ENCODE results near the gene KCNIP3. TPM values are rescaled to one million over a fixed set of nuclear protein-coding genes. Genes with fewer than 3 reads are reported as not detected.

KCNIP3 gene
- total and polyA plus RNA-seq, 8 donors = 3.5 to 7.5 (median 3.6) TPM

DNA sequence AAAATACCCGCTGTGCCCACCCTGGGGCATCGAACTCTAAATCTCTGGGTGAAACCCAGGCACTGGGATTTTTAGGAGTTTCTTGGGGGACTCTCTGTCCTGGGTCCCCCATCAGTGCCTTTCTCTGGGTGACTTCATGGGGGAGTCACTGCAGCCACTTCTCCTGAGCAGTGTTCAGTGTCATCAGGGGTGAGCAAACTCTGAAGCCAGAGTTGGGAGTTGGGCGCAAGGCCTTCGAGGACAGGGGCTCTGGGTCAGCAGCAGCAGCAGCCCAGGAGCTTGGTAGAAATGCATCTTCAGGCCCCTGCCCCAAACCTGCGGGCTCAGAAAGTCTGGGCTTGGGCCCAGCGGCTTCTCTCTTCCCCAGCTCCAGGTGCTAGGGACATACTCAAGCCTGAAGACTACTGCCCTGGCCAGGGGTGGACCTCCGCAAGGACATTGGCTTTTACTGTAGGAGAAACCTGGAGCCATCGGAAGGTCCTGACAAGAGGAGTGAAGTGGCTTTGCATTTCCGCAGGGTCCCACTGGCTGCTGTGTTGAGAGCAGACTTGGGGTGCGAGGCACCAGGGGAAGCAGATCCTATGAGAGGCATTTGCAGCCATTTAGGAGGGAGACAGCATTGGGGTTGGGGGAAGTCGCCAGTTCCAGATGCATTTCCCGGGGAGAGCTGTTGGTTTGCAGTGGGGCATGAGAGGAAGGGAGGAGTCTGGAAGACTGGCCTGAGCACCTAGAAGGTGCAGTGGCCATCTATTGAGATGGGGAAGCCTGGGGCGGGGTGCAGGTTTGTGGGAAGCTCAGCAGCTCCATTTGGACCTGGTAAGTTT is 53.8 kb downstream of the KCNIP3 start:
- H3K4me3 ChIP-seq = no peak overlapping the region
- DNase-seq (peak in 1 of 6 donors; percentile 8), FAIRE-seq (no peak), ATAC-seq (no peak)
- no peaks in the 10 kb centered on the region for H3K4me1 ChIP-seq
- H3K36me3 ChIP-seq = no peaks in the 10 kb centered on the region
- TF ChIP-seq, protein P1, sequence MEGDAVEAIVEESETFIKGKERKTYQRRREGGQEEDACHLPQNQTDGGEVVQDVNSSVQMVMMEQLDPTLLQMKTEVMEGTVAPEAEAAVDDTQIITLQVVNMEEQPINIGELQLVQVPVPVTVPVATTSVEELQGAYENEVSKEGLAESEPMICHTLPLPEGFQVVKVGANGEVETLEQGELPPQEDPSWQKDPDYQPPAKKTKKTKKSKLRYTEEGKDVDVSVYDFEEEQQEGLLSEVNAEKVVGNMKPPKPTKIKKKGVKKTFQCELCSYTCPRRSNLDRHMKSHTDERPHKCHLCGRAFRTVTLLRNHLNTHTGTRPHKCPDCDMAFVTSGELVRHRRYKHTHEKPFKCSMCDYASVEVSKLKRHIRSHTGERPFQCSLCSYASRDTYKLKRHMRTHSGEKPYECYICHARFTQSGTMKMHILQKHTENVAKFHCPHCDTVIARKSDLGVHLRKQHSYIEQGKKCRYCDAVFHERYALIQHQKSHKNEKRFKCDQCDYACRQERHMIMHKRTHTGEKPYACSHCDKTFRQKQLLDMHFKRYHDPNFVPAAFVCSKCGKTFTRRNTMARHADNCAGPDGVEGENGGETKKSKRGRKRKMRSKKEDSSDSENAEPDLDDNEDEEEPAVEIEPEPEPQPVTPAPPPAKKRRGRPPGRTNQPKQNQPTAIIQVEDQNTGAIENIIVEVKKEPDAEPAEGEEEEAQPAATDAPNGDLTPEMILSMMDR (IDR thresholded peaks at IDR 0.05) = no peak
- H3K27me3 ChIP-seq = no peaks in the 10 kb centered on the region
- H3K27ac ChIP-seq = no peak overlapping the region
- 83 to 88% methylated on average over 13 of the region's 13 CpGs for WGBS, 2 donors
- intact Hi-C loops (cut with DNase I) = no loop called here
- no peaks in the 10 kb centered on the region for H3K9me3 ChIP-seq

DNA sequence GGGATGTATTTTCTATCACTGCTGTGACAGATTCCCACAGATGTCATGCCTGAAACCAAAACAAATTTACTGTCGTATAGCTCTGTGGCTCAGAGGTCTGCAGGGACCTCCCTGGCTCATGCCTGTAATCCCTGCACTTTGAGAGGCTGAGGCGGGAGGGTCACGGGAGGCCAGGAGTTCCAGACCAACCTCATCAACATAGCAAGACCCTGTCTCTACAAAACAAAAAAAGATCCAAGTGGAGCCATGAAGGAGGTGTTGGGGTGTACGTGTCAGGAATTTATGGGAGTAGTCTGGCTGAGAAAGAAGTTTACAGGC is 54.4 kb downstream of the KCNIP3 start:
- H3K36me3 ChIP-seq = no peaks in the 10 kb centered on the region
- FAIRE-seq = no peak
- 87 to 94% methylated on average over 4 of the region's 4 CpGs for WGBS, 2 donors
- H3K9me3 ChIP-seq = no peaks in the 10 kb centered on the region
- ATAC-seq = no peak
- H3K27me3 ChIP-seq = no peaks in the 10 kb centered on the region
- peak in 1 of 6 donors; percentile 4 for DNase-seq
- H3K27ac ChIP-seq = no peak overlapping the region
- intact Hi-C loops (cut with DNase I) = no loop called here
- no peaks in the 10 kb centered on the region for H3K4me1 ChIP-seq
- TF ChIP-seq, protein P1 (IDR thresholded peaks at IDR 0.05) = no peak
- no peak overlapping the region for H3K4me3 ChIP-seq

DNA sequence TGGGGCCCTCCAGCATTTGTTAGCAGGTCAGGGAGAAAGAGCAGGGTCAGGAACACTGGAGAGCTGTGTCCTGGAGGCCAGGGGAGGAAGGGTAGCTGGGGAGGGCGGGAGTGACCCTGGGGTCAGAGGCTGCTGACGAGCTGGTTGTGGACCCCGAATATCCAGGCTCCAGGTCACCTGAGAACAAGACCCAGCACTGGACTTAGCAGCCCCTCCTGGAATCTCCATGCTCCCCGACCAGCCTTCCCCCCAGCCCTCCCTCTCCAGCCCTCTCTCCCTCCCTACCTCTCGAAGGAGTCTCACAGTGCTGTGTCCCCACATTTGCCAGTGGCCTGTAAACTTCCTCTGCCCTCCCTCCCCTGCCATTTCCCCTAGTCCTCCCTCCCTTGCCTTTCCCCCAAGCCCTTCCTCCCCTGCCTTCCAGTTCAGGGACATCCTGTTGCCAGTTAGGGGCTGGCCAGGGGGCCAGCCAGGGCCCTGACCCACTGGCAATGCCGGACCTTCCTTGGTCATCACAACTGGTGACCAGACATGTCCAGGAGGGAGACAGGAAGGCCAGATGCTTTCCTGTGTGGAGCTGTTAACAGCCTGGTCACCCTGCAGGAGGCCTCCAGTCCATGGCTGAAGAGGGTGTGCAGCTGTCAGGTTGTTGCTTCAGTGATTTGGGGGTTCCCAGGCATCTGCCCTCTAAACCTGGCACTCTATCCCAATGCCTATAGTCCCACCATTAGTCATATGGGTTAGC is 55.3 kb downstream of the KCNIP3 start:
- Histone ChIP-seq H3K9me3 (no peaks in the 10 kb centered on the region), H3K4me1 (no peaks in the 10 kb centered on the region), H3K36me3 (no peaks in the 10 kb centered on the region), H3K27me3 (no peaks in the 10 kb centered on the region), H3K4me3 (no peak overlapping the region), H3K27ac (no peak overlapping the region)
- peak in 1 of 6 donors; percentile 5 for DNase-seq
- ATAC-seq = no peak
- intact Hi-C loops (cut with DNase I) = no loop called here
- 83 to 89% methylated on average over 5 to 6 of the region's 6 CpGs for WGBS, 2 donors
- FAIRE-seq = no peak
- TF ChIP-seq, protein P1 (IDR thresholded peaks at IDR 0.05) = no peak

DNA sequence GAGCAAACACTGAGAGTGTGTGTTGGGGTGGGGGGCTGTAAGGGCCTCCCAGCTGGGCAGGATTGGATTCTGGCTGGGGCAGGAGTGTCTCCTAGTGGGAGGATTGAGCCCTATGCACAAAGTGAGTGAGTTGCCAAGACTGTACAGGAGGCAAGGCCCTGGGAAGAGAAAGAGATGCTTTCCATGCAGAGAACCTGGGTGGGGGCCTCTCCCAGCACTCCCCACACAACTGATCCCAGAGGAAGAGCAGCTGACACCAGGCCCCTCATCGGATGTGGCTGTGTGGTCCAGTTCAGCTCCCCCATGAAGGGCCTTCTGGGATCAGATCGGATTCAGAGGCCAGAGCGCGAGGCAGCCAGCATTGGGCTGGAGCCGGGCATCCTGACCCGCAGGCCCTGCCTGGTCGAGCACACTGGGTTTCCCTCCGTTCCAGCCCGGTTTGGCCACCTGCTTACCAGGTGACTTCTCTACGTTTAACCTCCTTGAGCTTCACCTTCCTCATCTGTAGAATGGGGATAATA is 56.0 kb downstream of the KCNIP3 start:
- H3K9me3 ChIP-seq = no peaks in the 10 kb centered on the region
- H3K27me3 ChIP-seq = no peaks in the 10 kb centered on the region
- ATAC-seq (no peak), DNase-seq (peak in 1 of 6 donors; percentile 3), FAIRE-seq (no peak)
- intact Hi-C loops (cut with DNase I) = no loop called here
- no peak overlapping the region for H3K4me3 ChIP-seq
- H3K36me3 ChIP-seq = no peaks in the 10 kb centered on the region
- no peak overlapping the region for H3K27ac ChIP-seq
- TF ChIP-seq, protein P1 (IDR thresholded peaks at IDR 0.05) = no peak
- H3K4me1 ChIP-seq = no peaks in the 10 kb centered on the region
- 84 to 90% methylated on average over 10 of the region's 10 CpGs for WGBS, 2 donors

Measured in pancreas (tissue), 10 donors.